GM19043 (cell line): ENCODE data around the gene SYT10.
"Not testable (repeated sequence)": the region's sequence is repeated elsewhere in the genome, so short reads cannot be mapped to it uniquely, and the experiment has no call there.

Source experiments
- ATAC-seq: cut with Tn5 transposase; IDR thresholded peaks from one replicate; pipeline ENCODE4 v1.9.1; 2021; ENCODE audit warnings: low read depth; ENCODE audit not compliant: unreplicated experiment

SYT10 gene, protein sequence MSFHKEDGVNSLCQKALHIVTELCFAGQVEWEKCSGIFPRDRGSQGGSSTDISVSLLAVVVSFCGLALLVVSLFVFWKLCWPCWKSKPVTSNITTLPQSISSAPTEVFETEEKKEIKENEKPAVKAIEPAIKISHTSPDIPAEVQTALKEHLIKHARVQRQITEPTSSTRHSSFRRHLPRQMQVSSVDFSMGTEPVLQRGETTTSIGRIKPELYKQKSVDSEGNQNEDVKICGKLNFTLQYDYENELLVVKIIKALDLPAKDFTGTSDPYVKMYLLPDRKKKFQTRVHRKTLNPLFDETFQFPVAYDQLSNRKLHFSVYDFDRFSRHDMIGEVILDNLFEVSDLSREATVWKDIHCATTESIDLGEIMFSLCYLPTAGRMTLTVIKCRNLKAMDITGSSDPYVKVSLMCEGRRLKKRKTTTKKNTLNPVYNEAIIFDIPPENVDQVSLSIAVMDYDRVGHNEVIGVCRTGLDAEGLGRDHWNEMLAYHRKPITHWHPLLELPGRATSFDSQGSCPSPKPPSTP

GRCh38 chr12:33439587-33440011 lies at the start of gene SYT10:
Gene SYT10 (minus strand): TSS chr12:33439819. CDS start chr12:33439522, 297 bp downstream.
- ATAC-seq = no peak

- ATAC-seq = no peak
Observed at GRCh38 chr12:33488036-33488435, 48.4 kb upstream of the SYT10 start.

DNA sequence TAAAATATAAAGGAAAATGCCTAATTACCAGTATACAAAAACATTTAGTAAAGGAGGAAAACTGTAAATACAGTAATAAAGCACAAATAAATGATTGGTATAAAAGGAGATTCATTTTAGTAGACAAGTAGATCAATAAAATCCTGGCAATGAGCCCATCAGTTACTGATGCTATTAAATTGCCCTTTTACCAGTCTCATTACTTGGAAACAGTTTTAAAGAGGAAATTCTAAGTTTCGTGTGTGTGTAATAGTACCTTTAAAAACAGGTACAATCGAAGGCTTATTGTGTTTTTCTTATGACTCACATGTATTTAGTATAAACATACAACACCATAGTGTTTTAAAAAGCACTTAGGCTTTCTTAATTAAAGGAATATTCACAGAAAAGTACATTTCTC lies 46.4 kb upstream of the SYT10 start:
- ATAC-seq = no peak

DNA sequence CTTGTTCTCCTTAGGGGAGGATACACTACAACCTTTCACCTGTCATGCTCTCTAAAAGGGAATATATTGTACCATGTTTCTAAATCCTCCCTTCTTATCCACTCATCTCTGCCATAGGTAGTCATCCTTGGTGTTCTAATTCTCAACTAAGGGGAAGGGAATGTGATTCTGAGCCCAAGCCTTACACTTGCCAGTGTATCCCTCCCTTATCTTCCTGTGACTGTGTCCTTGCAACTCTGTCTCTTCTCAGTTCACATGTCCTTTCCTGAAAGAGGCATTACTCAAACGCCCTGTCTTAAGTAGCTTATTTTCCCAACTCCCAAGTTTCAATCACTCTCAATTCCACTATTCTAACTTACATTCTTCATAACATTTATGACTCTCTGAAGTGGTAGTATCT lies 44.5 kb upstream of the SYT10 start:
- ATAC-seq = no peak

DNA sequence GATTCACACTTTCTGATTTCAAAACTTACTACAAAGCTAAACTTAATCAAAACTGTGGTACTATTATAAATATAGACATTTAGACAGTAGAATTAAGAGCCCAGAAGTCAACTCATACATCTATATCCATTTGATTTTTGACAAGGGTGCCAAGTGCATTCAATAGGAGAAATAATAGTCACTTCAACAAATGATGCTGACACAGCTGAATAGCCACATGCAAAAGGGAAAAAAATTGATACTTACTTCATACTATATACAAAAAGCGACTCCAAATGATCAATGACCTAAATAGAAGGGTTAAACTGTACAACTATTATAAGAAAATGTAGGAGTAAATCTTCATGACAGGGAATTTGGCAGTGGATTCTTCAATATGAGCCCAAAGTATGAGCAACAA lies 40.7 kb upstream of the SYT10 start:
- no peak for ATAC-seq

DNA sequence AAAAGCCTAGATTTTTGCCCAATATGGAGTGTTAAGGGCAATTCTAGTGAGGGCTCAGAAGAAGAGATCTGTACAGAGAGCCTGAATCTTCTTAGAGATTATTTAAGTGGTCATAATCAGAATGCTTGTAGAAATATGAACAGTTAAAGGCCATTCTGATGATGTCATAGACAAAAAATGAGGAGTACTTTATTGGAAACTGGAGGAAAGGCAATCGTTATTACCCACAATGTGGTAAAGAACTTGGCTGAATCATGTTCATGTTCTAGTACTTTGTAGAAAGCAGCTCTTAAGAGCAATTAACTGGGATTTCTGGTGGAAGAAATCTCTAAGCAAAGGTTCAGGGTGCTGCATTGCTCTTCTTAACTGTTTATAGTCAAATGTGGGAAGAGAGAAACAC lies 36.4 kb upstream of the SYT10 start:
- no peak for ATAC-seq

DNA sequence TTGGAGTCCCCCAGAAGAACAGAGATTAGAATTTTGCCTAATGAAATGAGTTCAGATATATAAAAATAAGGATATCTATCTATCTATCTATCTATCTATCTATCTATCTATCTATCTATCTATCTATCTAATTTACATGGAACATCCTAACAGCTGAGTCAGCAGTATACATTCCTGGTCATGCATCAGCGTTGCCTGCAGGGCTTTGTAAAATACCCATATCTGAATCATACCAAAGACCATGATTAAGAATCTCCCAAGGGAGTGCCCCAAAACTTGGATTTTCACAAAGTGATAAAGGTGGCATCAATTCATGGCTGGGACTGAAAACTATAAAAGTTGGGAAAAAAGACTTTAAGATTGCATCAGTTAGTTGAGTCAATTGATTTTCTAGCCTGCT lies 32.7 kb upstream of the SYT10 start:
- no peak for ATAC-seq

DNA sequence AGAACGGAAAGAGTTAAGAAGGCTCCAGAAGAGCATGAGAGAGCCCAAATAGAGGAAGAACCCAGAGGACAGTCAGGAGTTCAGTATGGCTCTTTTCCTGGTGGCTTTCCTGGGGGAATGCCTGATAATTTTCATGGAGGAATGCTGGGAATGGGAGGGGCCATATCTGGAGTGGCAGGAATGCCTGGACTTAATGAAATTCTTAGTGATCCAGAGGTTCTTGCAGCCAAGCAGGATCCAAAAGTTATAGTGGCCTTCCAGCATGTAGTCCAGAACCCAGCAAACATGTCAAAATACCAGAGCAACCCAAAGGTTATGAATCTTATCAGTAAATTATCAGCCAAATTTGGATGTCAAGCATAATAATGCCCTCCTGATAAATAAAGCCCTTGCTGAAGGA lies 15.5 kb upstream of the SYT10 start:
- no peak for ATAC-seq

DNA sequence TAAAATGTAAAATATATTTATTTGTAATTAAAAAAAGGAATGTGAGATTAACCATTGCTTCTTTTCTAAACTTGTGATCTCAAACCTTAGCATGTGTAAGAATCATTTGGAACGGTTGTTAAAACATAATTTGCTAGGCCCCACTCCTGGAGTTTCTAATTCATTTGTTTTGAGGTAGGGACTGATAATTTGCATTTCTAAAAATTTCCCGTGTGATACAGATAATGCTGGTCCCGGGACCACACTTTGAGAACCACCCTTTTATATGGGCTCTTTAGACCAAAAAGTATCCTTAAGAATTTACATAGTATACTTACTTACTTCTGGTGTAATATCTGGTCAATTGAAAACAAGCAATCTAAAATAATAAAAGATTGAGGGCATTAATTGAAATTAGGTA lies 10.9 kb upstream of the SYT10 start:
- ATAC-seq = no peak

GRCh38 chr12:33440477-33440876 lies 858 bp upstream of the SYT10 start:
- ATAC-seq = no peak

GRCh38 chr12:33438851-33439586 lies 600 bp downstream of the SYT10 start:
- ATAC-seq = no peak

DNA sequence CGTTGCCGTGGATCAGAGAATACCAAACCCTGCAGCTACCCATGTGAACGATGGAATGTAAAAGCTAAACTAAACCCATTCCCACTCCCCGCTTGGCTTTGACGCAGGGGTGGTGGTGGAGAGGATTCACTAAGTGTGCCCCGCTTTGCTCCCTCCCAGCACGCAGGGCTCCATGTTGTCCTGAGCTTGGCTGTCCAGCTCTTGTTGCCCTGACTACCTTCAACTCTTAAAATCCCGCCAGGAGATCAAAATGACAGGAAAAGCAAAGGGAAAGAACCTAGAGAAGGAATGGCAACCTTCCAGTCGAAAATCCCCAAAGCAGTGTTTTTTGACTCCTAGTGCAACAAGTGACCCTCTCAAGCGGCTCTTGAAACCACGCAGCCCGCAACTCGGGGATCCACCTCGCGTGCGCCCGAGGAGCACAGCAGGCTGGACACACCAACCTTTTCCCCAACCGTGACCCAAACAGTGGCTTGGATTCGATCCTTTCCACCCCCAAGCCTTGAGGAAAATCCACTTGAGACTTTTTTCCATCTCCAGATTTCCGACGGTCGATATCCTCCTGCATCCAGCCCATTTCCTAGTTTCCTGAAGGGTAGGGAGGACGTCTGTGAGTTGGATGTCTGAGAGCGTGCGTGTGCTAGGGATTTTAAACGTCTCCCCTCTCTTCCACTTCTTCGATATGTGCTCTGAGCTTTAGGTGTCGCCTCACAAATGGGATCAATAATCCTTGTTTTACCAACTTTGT lies 1.4 kb downstream of the SYT10 start:
- ATAC-seq = no peak

- ATAC-seq = no peak
Observed at GRCh38 chr12:33437598-33437997, 2.0 kb downstream of the SYT10 start.

DNA sequence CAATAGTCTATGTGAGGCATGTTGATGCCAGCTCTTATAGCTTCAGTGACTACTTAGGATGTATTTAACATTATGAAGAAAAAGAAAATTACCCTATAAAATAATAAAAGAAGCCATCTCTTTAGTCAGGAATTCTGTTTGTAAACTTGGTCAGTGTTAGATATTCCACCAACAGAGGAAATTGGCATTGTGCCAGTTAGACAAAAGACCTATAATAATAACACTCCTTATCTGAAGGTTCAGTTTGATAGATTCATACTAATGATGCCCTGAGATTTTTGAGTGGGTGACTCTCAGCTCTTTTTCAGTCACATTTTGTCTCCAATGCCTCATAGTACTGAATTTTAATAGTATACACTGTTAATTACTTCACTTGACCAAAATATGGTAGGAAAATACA lies 6.6 kb downstream of the SYT10 start:
- ATAC-seq = no peak

GRCh38 chr12:33431648-33432047 lies 8.0 kb downstream of the SYT10 start:
- no peak for ATAC-seq

DNA sequence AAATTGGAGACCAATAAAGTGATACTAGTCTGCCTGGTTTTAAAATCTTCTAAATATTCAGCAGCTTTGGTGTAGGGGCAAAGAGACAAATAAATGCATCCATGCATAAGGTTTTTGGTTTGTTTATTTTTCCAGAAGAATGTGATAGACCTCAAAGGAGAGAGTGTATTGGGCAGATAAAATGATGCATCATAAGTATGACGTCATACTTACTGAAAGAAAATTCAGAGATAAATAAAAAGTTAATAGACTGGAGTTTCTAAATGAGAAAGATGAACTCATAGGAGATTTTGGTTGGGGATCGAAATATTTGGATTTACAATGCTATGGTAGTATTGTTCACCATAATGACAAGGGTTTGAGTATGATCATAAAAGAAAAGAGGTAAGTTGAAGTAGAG lies 10.2 kb downstream of the SYT10 start:
- no peak for ATAC-seq

DNA sequence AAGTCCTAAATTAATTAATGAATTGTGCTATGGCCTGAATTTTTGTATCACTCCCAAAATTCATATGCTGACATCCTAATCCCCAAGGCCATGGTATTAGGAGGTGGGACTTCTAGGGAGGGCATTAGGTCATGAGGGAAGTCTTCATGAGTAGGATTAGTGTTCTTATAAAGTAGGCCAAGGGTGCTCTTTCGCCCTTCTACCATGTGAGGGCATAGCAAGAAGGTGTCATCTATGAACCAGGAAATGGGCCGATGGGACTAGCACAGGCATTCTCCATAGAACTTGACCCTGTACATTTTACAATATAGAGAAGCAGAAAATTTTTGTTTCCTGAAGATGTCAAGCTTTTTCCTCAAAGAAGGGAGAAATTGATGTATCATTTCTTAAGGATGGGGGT lies 12.5 kb downstream of the SYT10 start:
- peak; percentile 81 for ATAC-seq

- ATAC-seq = no peak
Observed at GRCh38 chr12:33423706-33424105, 15.9 kb downstream of the SYT10 start.

- ATAC-seq = not testable (repeated sequence)
Observed at GRCh38 chr12:33412410-33412809, 27.2 kb downstream of the SYT10 start.

GRCh38 chr12:33383503-33383902 lies 56.1 kb downstream of the SYT10 start:
- ATAC-seq = no peak

DNA sequence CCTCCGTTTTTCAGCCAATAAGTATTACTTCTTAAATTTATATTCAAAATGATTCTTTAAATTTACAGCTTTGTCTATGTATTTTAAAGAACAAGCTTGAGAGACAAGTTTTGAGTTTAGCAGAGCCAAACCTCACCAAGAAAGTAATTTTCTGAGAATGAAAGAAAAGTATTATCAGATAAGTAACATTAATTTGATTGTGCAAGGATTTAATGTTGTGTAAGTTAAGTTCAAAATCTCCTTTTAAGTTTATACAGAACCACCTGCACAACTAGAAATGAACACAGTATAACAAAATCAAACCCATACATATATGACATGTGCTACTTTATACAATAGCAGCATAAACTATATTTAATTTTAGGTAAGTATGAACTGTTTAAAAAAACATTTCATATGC lies 63.5 kb downstream of the SYT10 start:
- ATAC-seq = no peak
